A549 (cell line): ENCODE measurements around the gene PCDHA13. TPM values are rescaled to one million over a fixed set of nuclear protein-coding genes. Genes with fewer than 3 reads are reported as not detected.

Experiments
- ATAC-seq, 2 experiments: fragments of 200-7000 bp in 1 of 2; fragments of >200 bp in 1 of 2; cut with Nextera tagmentation in 1 of 2; cut with Tn5 transposase in 1 of 2; 3 replicates each; pipeline versions ENCODE4 v1.8.0 to v1.9.1; 2018 to 2020; ENCODE audit warnings: mild to moderate bottlenecking in 1 of 2, moderate library complexity in 1 of 2
- CTCF ChIA-PET: fragments of 300-600 bp; sonication (Branson Sonifier 250); formaldehyde crosslinking; extraction: SDS; loops from one replicate; lab custom pipeline; 2021; ENCODE audit warnings: antibody characterized with exemption, inconsistent platforms; lab: Yijun Ruan, JAX
- POLR2A ChIA-PET: fragments of 350-600 bp; formaldehyde crosslinking; extraction: SDS; loops from one replicate; lab custom pipeline; 2021; ENCODE audit warnings: antibody characterized with exemption, inconsistent platforms; lab: Yijun Ruan, JAX
- DNase-seq, 2 experiments: peaks; one replicate each; pipeline versions ENCODE4 v3.0.0 to v3.0.0-alpha.2; 2011 to 2016; ENCODE audit warnings: low read depth in 1 of 2, low spot score in 1 of 2
- FAIRE-seq: peaks from 2 replicates; lab custom pipeline; 2011; peaks lifted over from hg19 to GRCh38; lab: Jason Lieb, UNC
- H3K27ac ChIP-seq, 2 experiments: fragments of >200 bp; sonication (Bioruptor Twin); formaldehyde crosslinking; 3 replicates each; pipeline ENCODE4 v1.5.1; 2016 to 2017
- H3K4me1 ChIP-seq: fragments of >200 bp; sonication (Bioruptor Twin); formaldehyde crosslinking; 3 replicates; pipeline ENCODE4 v1.6.1; 2016
- H3K4me2 ChIP-seq: fragments of >200 bp; sonication (Bioruptor Twin); formaldehyde crosslinking; 3 replicates; pipeline ENCODE4 v1.6.1; 2016
- H3K4me3 ChIP-seq: fragments of >200 bp; sonication (Bioruptor Twin); formaldehyde crosslinking; 3 replicates; pipeline ENCODE4 v1.5.1; 2016
- H3K9me3 ChIP-seq: fragments of >200 bp; sonication (Bioruptor Twin); formaldehyde crosslinking; 3 replicates; pipeline ENCODE4 v1.6.1; 2016
- BHLHE40 ChIP-seq: IDR thresholded peaks from 2 replicates; pipeline ENCODE4 v1.6.1; 2012; ENCODE audit warnings: low read depth, low read length, inconsistent platforms
- CBX2 ChIP-seq: fragments of 200-600 bp; sonication (generic); IDR thresholded peaks from 2 replicates; pipeline ENCODE4 v1.6.1; 2016; ENCODE audit warnings: low read depth, mild to moderate bottlenecking, borderline replicate concordance
- HEYL ChIP-seq: fragments of 250-450 bp; sonication (Bioruptor Pico); IDR thresholded peaks from 2 replicates; pipeline ENCODE4 v1.8.0; 2021; ENCODE audit warnings: mild to moderate bottlenecking, moderate library complexity
- HOXB5 ChIP-seq: fragments of 250-450 bp; sonication (Bioruptor Pico); IDR thresholded peaks from 2 replicates; pipeline ENCODE4 v1.5.0; 2020; ENCODE audit warnings: mild to moderate bottlenecking, moderate library complexity
- KDM5A ChIP-seq: fragments of 200-600 bp; sonication (generic); IDR thresholded peaks from 2 replicates; pipeline ENCODE4 v1.6.1; 2016; ENCODE audit warnings: antibody characterized with exemption, mild to moderate bottlenecking
- MYC ChIP-seq: IDR thresholded peaks from 2 replicates; pipeline ENCODE4 v1.6.1; 2012; ENCODE audit warnings: mild to moderate bottlenecking, inconsistent platforms, low read length, improper control_type of control experiment, borderline replicate concordance
- NPAS2 ChIP-seq: fragments of 250-450 bp; sonication (Bioruptor Pico); IDR thresholded peaks from 2 replicates; pipeline ENCODE4 v1.8.0; 2022; ENCODE audit warnings: mild to moderate bottlenecking, moderate library complexity, borderline replicate concordance
- POLR2AphosphoS2 ChIP-seq: conservative IDR thresholded peaks from 2 replicates; pipeline ENCODE4 v1.6.1; 2012; ENCODE audit warnings: low read length, improper control_type of control experiment, inconsistent platforms
- RAD21 ChIP-seq, 2 experiments: fragments of >200 bp in 1 of 2; sonication (Bioruptor Twin) in 1 of 2; formaldehyde crosslinking in 1 of 2; IDR thresholded peaks in 1 of 2; conservative IDR thresholded peaks in 1 of 2; 2 replicates in 1 of 2; 3 replicates in 1 of 2; pipeline ENCODE4 v1.6.1; 2012 to 2018; ENCODE audit warnings: inconsistent platforms in 1 of 2
- TP53 ChIP-seq: fragments of 250-450 bp; sonication (Bioruptor Pico); IDR thresholded peaks from 2 replicates; pipeline ENCODE4 v1.5.0; 2021; ENCODE audit warnings: mild to moderate bottlenecking, moderate library complexity
- ZFP36 ChIP-seq: fragments of 450-650 bp; IDR thresholded peaks from 2 replicates; pipeline ENCODE4 v1.6.1; 2014; ENCODE audit warnings: borderline replicate concordance; ENCODE audit not compliant: partially characterized antibody
- ZNF302 ChIP-seq: fragments of 250-450 bp; sonication (Bioruptor Pico); IDR thresholded peaks from 2 replicates; pipeline ENCODE4 v1.9.0; 2021; ENCODE audit warnings: inconsistent platforms, mild to moderate bottlenecking, moderate library complexity
- WGBS: methylation state at CpG from one replicate; pipeline ENCODE4 v1.1.6; 2017; ENCODE audit errors: missing lambda C conversion rate; 5-methylcytosine and 5-hydroxymethylcytosine counted together
- polyA plus RNA-seq, 4 experiments: library from polyadenylated mRNA; depleted of rRNA in 3 of 4; stranded (reverse); fragments of >200 nt; fragmentation: RNase III in 1 of 4; extraction: RNeasy Plus Mini Kit Qiagen cat#74134 plus additional on column Dnase treatment in 1 of 4; gene quantifications; 2 replicates in 3 of 4; 3 replicates in 1 of 4; pipeline ENCODE4 v1.2.3, GENCODE V29; 2011 to 2017
- TF ChIP-seq, protein P1 (sequence below): fragments of >200 bp; sonication (Bioruptor Twin); formaldehyde crosslinking; IDR thresholded peaks from 3 replicates; pipeline ENCODE4 v1.5.1; 2016
- TF ChIP-seq, protein P2 (sequence below): IDR thresholded peaks from 2 replicates; pipeline ENCODE4 v1.6.1; 2012; ENCODE audit warnings: low read depth, borderline replicate concordance
- TF ChIP-seq, protein P3 (sequence below): fragments of 150-350 bp; IDR thresholded peaks from 2 replicates; pipeline ENCODE4 v1.6.1; 2014; ENCODE audit warnings: low read depth, mild to moderate bottlenecking, low read length
- TF ChIP-seq, protein P4 (sequence below): fragments of 450-650 bp; IDR thresholded peaks from 2 replicates; pipeline ENCODE4 v1.6.1; 2014; ENCODE audit warnings: antibody characterized with exemption
- TF ChIP-seq, protein P5 (sequence below): fragments of >200 bp; sonication (Bioruptor Twin); formaldehyde crosslinking; IDR thresholded peaks from 2 replicates; pipeline ENCODE4 v1.6.1; 2016
- TF ChIP-seq, protein P6 (sequence below): IDR thresholded peaks from 2 replicates; pipeline ENCODE4 v1.6.1; 2012
- TF ChIP-seq, protein P7 (sequence below): fragments of 200-600 bp; sonication (generic); IDR thresholded peaks from 2 replicates; pipeline ENCODE4 v1.6.1; 2016; ENCODE audit warnings: antibody characterized with exemption, mild to moderate bottlenecking, moderate library complexity

PCDHA13 gene
- polyA plus RNA-seq, 2 of the 4 experiments (the other 2 are of a cell fraction): 0.14 TPM; not detected in 1

DNA sequence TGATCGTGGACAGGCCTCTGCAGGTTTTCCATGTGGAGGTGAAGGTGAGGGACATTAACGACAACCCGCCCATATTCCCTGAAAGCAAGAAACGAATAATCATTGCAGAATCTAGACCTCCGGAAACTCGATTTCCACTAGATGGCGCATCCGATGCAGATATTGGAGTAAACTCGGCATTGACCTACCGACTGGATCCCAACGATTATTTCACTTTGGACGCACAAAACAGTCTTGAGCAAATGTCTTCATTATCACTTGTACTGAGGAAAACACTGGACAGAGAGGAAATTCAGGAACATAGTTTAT, 621 bp downstream of the PCDHA13 start:
- WGBS: 57% methylated on average over 12 of the region's 12 CpGs
- no peak for FAIRE-seq
- TF ChIP-seq, protein P1, sequence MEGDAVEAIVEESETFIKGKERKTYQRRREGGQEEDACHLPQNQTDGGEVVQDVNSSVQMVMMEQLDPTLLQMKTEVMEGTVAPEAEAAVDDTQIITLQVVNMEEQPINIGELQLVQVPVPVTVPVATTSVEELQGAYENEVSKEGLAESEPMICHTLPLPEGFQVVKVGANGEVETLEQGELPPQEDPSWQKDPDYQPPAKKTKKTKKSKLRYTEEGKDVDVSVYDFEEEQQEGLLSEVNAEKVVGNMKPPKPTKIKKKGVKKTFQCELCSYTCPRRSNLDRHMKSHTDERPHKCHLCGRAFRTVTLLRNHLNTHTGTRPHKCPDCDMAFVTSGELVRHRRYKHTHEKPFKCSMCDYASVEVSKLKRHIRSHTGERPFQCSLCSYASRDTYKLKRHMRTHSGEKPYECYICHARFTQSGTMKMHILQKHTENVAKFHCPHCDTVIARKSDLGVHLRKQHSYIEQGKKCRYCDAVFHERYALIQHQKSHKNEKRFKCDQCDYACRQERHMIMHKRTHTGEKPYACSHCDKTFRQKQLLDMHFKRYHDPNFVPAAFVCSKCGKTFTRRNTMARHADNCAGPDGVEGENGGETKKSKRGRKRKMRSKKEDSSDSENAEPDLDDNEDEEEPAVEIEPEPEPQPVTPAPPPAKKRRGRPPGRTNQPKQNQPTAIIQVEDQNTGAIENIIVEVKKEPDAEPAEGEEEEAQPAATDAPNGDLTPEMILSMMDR: peak; percentile 32; the same call in 2 of the 3 replicates
- peak; percentile 35 to 60; a peak in 4 of 5 replicates for TF ChIP-seq RAD21 (conservative IDR thresholded peaks at IDR 0.05 in 1 of 2, IDR thresholded peaks at IDR 0.05 in 1 of 2)
- no peak for TF ChIP-seq HEYL (CRISPR knock-in tag)
- Histone ChIP-seq H3K4me3 (no peak overlapping the region), H3K4me1 (no peaks in the 10 kb centered on the region), H3K4me2 (no peak overlapping the region), H3K9me3 (peaks cover 4% of the 10 kb centered on the region; the same call in 2 of the 3 replicates), H3K27ac (no peak overlapping the region)
- POLR2A ChIA-PET: no interaction called here
- peak in 1 of 2 experiments; percentile 54; a peak in 3 of 6 replicates for ATAC-seq
- peak; percentile 38 to 46 for DNase-seq
- CTCF ChIA-PET: interaction anchor here (1.1 to 1.3 kb wide), 2 partner anchors 12 to 44 kb away, joined by 3 to 4 read pairs; partner anchors contain the start of gene PCDHAC1

DNA sequence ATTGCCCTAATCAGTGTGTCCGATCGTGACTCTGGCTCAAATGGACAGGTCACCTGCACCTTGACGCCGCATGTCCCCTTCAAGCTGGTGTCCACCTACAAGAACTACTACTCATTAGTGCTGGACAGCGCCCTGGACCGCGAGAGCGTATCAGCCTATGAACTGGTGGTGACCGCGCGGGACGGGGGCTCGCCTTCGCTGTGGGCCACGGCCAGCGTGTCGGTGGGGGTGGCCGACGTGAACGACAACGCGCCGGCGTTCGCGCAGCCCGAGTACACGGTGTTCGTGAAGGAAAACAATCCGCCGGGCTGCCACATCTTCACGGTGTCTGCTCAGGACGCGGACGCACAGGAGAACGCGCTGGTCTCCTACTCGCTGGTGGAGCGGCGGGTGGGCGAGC, 1.4 kb downstream of the PCDHA13 start:
- H3K4me1 ChIP-seq: no peaks in the 10 kb centered on the region
- TF ChIP-seq ZFP36: no peak
- TF ChIP-seq KDM5A: no peak
- TF ChIP-seq ZNF302: no peak
- TF ChIP-seq BHLHE40: no peak
- TF ChIP-seq, protein P1: no peak
- no peak for TF ChIP-seq POLR2AphosphoS2
- TF ChIP-seq, protein P2, sequence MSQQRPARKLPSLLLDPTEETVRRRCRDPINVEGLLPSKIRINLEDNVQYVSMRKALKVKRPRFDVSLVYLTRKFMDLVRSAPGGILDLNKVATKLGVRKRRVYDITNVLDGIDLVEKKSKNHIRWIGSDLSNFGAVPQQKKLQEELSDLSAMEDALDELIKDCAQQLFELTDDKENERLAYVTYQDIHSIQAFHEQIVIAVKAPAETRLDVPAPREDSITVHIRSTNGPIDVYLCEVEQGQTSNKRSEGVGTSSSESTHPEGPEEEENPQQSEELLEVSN: no peak
- TF ChIP-seq, protein P3, sequence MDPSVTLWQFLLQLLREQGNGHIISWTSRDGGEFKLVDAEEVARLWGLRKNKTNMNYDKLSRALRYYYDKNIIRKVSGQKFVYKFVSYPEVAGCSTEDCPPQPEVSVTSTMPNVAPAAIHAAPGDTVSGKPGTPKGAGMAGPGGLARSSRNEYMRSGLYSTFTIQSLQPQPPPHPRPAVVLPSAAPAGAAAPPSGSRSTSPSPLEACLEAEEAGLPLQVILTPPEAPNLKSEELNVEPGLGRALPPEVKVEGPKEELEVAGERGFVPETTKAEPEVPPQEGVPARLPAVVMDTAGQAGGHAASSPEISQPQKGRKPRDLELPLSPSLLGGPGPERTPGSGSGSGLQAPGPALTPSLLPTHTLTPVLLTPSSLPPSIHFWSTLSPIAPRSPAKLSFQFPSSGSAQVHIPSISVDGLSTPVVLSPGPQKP: no peak
- no peak for TF ChIP-seq NPAS2 (CRISPR knock-in tag)
- no peak for TF ChIP-seq TP53 (CRISPR knock-in tag)
- TF ChIP-seq, protein P4, sequence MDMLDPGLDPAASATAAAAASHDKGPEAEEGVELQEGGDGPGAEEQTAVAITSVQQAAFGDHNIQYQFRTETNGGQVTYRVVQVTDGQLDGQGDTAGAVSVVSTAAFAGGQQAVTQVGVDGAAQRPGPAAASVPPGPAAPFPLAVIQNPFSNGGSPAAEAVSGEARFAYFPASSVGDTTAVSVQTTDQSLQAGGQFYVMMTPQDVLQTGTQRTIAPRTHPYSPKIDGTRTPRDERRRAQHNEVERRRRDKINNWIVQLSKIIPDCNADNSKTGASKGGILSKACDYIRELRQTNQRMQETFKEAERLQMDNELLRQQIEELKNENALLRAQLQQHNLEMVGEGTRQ: no peak
- TF ChIP-seq, protein P5, sequence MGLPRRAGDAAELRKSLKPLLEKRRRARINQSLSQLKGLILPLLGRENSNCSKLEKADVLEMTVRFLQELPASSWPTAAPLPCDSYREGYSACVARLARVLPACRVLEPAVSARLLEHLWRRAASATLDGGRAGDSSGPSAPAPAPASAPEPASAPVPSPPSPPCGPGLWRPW: no peak
- no peak for TF ChIP-seq CBX2
- TF ChIP-seq, protein P6, sequence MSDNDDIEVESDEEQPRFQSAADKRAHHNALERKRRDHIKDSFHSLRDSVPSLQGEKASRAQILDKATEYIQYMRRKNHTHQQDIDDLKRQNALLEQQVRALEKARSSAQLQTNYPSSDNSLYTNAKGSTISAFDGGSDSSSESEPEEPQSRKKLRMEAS: no peak
- no peak for TF ChIP-seq HOXB5
- no peak for TF ChIP-seq MYC
- TF ChIP-seq, protein P7, sequence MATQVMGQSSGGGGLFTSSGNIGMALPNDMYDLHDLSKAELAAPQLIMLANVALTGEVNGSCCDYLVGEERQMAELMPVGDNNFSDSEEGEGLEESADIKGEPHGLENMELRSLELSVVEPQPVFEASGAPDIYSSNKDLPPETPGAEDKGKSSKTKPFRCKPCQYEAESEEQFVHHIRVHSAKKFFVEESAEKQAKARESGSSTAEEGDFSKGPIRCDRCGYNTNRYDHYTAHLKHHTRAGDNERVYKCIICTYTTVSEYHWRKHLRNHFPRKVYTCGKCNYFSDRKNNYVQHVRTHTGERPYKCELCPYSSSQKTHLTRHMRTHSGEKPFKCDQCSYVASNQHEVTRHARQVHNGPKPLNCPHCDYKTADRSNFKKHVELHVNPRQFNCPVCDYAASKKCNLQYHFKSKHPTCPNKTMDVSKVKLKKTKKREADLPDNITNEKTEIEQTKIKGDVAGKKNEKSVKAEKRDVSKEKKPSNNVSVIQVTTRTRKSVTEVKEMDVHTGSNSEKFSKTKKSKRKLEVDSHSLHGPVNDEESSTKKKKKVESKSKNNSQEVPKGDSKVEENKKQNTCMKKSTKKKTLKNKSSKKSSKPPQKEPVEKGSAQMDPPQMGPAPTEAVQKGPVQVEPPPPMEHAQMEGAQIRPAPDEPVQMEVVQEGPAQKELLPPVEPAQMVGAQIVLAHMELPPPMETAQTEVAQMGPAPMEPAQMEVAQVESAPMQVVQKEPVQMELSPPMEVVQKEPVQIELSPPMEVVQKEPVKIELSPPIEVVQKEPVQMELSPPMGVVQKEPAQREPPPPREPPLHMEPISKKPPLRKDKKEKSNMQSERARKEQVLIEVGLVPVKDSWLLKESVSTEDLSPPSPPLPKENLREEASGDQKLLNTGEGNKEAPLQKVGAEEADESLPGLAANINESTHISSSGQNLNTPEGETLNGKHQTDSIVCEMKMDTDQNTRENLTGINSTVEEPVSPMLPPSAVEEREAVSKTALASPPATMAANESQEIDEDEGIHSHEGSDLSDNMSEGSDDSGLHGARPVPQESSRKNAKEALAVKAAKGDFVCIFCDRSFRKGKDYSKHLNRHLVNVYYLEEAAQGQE: no peak
- FAIRE-seq (no peak), ATAC-seq (no peak), DNase-seq (no peak)
- 90% methylated on average over 41 of the region's 41 CpGs for WGBS
- H3K4me3 ChIP-seq: no peak overlapping the region
- H3K9me3 ChIP-seq: peaks cover 4% of the 10 kb centered on the region; the same call in 2 of the 3 replicates
- POLR2A ChIA-PET: no interaction called here
- no peak overlapping the region for H3K4me2 ChIP-seq
- H3K27ac ChIP-seq: no peak overlapping the region
- CTCF ChIA-PET: interaction anchor here (1.3 kb wide), 1 partner anchor 11 kb away, joined by 3 read pairs; no protein-coding TSS in a partner anchor
